PC-3 (cell line): ENCODE data around the gene MRPL32. TPM values are rescaled to one million over a fixed set of nuclear protein-coding genes. Genes with fewer than 3 reads are reported as not detected.

Experiments
- ATAC-seq: fragments of 200-7000 bp; cut with Tn5 transposase; 2 replicates; pipeline ENCODE4 v1.9.1; 2020; ENCODE audit warnings: mild to moderate bottlenecking, moderate library complexity
- BruUV-seq: library from RNA; stranded (reverse); fragments of 400-500 nt; replicated peaks from 2 replicates; lab custom pipeline; 2021; lab: Mats Ljungman, UMichigan
- CTCF ChIA-PET: fragments of 300-600 bp; sonication (Branson Sonifier 250); formaldehyde crosslinking; loops from one replicate; lab custom pipeline; 2022; ENCODE audit warnings: antibody characterized with exemption; lab: Charles Lee
- POLR2A ChIA-PET: fragments of 300-600 bp; sonication (Branson Sonifier 250); formaldehyde crosslinking; loops from one replicate; lab custom pipeline; 2022; ENCODE audit warnings: antibody characterized with exemption; ENCODE audit not compliant: unreplicated experiment; lab: Charles Lee
- DNase-seq: peaks from one replicate; pipeline ENCODE4 v3.0.0-alpha.2; 2015
- H2AFZ ChIP-seq: fragments of 300-600 bp; sonication (generic); 2 replicates; pipeline ENCODE4 v1.6.0; 2016; ENCODE audit warnings: antibody characterized with exemption, low read length
- H3F3A ChIP-seq: fragments of 300-600 bp; sonication (generic); one replicate; pipeline ENCODE4 v1.6.0; 2017; ENCODE audit warnings: antibody characterized with exemption, low read length, control low read depth, mild to moderate bottlenecking; ENCODE audit not compliant: unreplicated experiment
- H3K27ac ChIP-seq: fragments of 300-600 bp; sonication (generic); 2 replicates; pipeline ENCODE4 v1.5.1; 2016; ENCODE audit warnings: mild to moderate bottlenecking, low read length
- H3K27me3 ChIP-seq: fragments of 300-600 bp; sonication (generic); 2 replicates; pipeline ENCODE4 v1.6.1; 2016; ENCODE audit warnings: low read length, mixed read lengths
- H3K36me3 ChIP-seq: fragments of 300-600 bp; sonication (generic); 2 replicates; pipeline ENCODE4 v1.6.1; 2016; ENCODE audit warnings: low read depth, mixed run types, low read length, mixed read lengths
- H3K4me1 ChIP-seq: fragments of 300-600 bp; sonication (generic); 2 replicates; pipeline ENCODE4 v1.5.1; 2016; ENCODE audit warnings: low read length; ENCODE audit not compliant: insufficient read depth
- H3K4me2 ChIP-seq: fragments of 300-600 bp; sonication (generic); 2 replicates; pipeline ENCODE4 v1.6.0; 2016; ENCODE audit warnings: low read length
- H3K4me3 ChIP-seq: fragments of 300-600 bp; sonication (generic); 2 replicates; pipeline ENCODE4 v1.5.1; 2016; ENCODE audit warnings: mild to moderate bottlenecking, low read length, mixed read lengths
- H3K79me2 ChIP-seq: fragments of 300-600 bp; sonication (generic); 2 replicates; pipeline ENCODE4 v1.6.1; 2017; ENCODE audit warnings: low read length, mixed read lengths
- H3K9ac ChIP-seq: fragments of 300-600 bp; sonication (generic); 2 replicates; pipeline ENCODE4 v1.6.0; 2016; ENCODE audit warnings: mild to moderate bottlenecking, low read length
- H3K9me2 ChIP-seq: fragments of 300-600 bp; sonication (generic); replicated peaks from 2 replicates; pipeline ENCODE4 v1.6.1; 2016; ENCODE audit warnings: mixed run types, low read length, mixed read lengths
- H3K9me3 ChIP-seq: fragments of 300-600 bp; sonication (generic); 2 replicates; pipeline ENCODE4 v1.6.1; 2016; ENCODE audit warnings: low read length, mixed read lengths
- H4K20me1 ChIP-seq: fragments of 300-600 bp; sonication (generic); 2 replicates; pipeline ENCODE4 v1.6.1; 2016; ENCODE audit warnings: low read length, mixed read lengths
- EZH2 ChIP-seq: fragments of 300-600 bp; sonication (generic); IDR thresholded peaks from one replicate; pipeline ENCODE4 v1.6.1; 2017; ENCODE audit warnings: antibody characterized with exemption, mild to moderate bottlenecking, low read length; ENCODE audit not compliant: unreplicated experiment
- EZH2phosphoT487 ChIP-seq: fragments of 300-600 bp; sonication (generic); IDR thresholded peaks from 2 replicates; pipeline ENCODE4 v1.6.1; 2018; ENCODE audit warnings: mild to moderate bottlenecking, antibody characterized with exemption, low read length, borderline replicate concordance
- intact Hi-C: fragments of 100-400 bp; cut with micrococcal nuclease; formaldehyde crosslinking; loops from 2 replicates; pipeline ENCODE4 v1.9.0; 2023
- total RNA-seq: library from RNA; depleted of rRNA; stranded (reverse); fragments of >200 nt; gene quantifications from 2 replicates; pipeline ENCODE4 v1.2.3, GENCODE V29; 2014
- TF ChIP-seq, protein P1 (sequence below): fragments of 300-600 bp; sonication (generic); conservative IDR thresholded peaks from 2 replicates; pipeline ENCODE4 v1.5.1; 2017; ENCODE audit warnings: antibody characterized with exemption, low read depth, mild to moderate bottlenecking, low read length

The MRPL32 gene
- total RNA-seq, 1 experiment from 2014 or later = 104 TPM

DNA sequence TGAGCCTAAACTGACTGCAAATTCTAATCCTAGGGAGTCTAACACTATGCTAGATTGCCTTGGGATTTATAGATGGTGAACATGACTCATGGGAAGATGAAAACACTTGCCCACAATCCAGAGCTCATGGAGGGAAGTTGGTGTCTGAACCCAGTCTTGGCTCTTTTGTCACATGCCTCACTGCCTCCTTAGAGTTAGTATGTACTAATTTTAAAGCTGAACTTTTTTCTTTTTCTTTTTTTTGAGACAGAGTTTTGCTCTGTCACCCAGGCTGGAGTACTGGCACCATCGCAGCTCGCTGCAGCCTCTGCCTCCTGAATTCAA, 14.4 kb downstream of the MRPL32 start:
- no peaks in the 10 kb centered on the region for H3K36me3 ChIP-seq
- H2AFZ ChIP-seq = no peak overlapping the region
- H3K27ac ChIP-seq = no peak overlapping the region
- TF ChIP-seq EZH2 (no peak), EZH2phosphoT487 (no peak)
- TF ChIP-seq, protein P1, sequence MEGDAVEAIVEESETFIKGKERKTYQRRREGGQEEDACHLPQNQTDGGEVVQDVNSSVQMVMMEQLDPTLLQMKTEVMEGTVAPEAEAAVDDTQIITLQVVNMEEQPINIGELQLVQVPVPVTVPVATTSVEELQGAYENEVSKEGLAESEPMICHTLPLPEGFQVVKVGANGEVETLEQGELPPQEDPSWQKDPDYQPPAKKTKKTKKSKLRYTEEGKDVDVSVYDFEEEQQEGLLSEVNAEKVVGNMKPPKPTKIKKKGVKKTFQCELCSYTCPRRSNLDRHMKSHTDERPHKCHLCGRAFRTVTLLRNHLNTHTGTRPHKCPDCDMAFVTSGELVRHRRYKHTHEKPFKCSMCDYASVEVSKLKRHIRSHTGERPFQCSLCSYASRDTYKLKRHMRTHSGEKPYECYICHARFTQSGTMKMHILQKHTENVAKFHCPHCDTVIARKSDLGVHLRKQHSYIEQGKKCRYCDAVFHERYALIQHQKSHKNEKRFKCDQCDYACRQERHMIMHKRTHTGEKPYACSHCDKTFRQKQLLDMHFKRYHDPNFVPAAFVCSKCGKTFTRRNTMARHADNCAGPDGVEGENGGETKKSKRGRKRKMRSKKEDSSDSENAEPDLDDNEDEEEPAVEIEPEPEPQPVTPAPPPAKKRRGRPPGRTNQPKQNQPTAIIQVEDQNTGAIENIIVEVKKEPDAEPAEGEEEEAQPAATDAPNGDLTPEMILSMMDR = no peak
- DNase-seq = no peak
- no peaks in the 10 kb centered on the region for H4K20me1 ChIP-seq
- ChIA-PET POLR2A (no interaction called here), CTCF (no interaction called here)
- no peaks in the 10 kb centered on the region for H3K9me3 ChIP-seq
- H3K27me3 ChIP-seq = no peaks in the 10 kb centered on the region
- no peak overlapping the region for H3K9ac ChIP-seq
- no peaks in the 10 kb centered on the region for H3K9me2 ChIP-seq
- no peak overlapping the region for H3K4me3 ChIP-seq
- H3K4me2 ChIP-seq = no peak overlapping the region
- H3F3A ChIP-seq = no peaks in the 10 kb centered on the region
- H3K4me1 ChIP-seq = no peaks in the 10 kb centered on the region
- BruUV-seq = no TSS peak
- H3K79me2 ChIP-seq = no peaks in the 10 kb centered on the region
- ATAC-seq = no peak; the same call in 1 of the 2 replicates
- intact Hi-C loops = no loop called here

DNA sequence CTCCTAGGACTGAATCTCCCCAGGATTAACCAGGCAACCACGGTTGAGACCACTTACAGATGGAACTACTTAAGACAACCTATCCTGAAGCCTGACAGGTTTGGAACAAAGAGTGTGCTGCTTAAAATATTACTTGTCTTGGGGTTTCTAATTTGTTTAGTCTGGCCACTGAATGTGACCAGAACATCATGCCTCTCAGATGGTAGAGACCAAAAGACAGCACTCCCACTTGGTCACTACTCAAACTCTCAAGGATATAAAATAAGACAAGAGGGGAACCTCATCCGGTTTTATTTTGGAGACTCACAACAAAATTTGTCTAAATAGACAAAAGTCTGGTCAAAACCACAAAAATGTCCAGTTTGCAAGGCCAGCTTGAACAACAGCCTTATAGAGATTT, 15.3 kb downstream of the MRPL32 start:
- Histone ChIP-seq H3K27ac (no peak overlapping the region), H3K36me3 (no peaks in the 10 kb centered on the region), H3K27me3 (no peaks in the 10 kb centered on the region), H3F3A (no peaks in the 10 kb centered on the region), H2AFZ (no peak overlapping the region), H3K4me3 (no peak overlapping the region), H3K79me2 (no peaks in the 10 kb centered on the region), H3K9ac (no peak overlapping the region), H3K9me2 (no peaks in the 10 kb centered on the region), H3K9me3 (no peaks in the 10 kb centered on the region), H4K20me1 (no peaks in the 10 kb centered on the region), H3K4me1 (no peaks in the 10 kb centered on the region), H3K4me2 (no peak overlapping the region)
- DNase-seq = no peak
- no peak for ATAC-seq
- TF ChIP-seq, protein P1 = no peak
- TF ChIP-seq EZH2 = no peak
- no peak for TF ChIP-seq EZH2phosphoT487
- ChIA-PET CTCF (no interaction called here), POLR2A (no interaction called here)
- intact Hi-C loops = no loop called here
- no TSS peak for BruUV-seq

DNA sequence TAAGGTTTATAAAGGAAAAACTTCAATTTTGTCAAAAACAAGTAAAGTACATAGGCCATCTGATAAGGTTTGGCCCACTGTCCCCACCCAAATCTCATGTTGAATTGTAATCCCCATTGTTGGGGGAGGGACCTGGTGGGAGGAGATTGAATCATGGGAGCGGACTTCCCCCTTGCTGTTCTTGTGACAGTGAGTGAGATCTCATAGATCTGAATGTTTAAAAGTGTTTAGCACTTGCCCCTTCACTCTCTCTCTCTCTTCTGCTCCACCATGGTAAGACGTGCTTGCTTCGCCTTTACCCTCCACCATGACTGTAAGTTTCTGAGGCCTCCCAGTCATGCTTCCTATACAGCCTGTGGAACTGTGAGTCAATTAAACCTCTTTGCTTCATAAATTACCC, 18.2 kb downstream of the MRPL32 start:
- Histone ChIP-seq H3K4me2 (no peak overlapping the region), H3K27me3 (no peaks in the 10 kb centered on the region), H3K9me3 (no peaks in the 10 kb centered on the region), H3K4me1 (no peaks in the 10 kb centered on the region), H3K9ac (no peak overlapping the region), H3F3A (no peaks in the 10 kb centered on the region), H3K9me2 (no peaks in the 10 kb centered on the region), H3K27ac (no peak overlapping the region), H3K36me3 (no peaks in the 10 kb centered on the region), H2AFZ (no peak overlapping the region), H4K20me1 (no peaks in the 10 kb centered on the region), H3K79me2 (no peaks in the 10 kb centered on the region), H3K4me3 (no peak overlapping the region)
- intact Hi-C loops = no loop called here
- no peak for ATAC-seq
- ChIA-PET CTCF (no interaction called here), POLR2A (no interaction called here)
- TF ChIP-seq EZH2phosphoT487 (no peak), EZH2 (no peak)
- TF ChIP-seq, protein P1 = no peak
- DNase-seq = no peak
- no TSS peak for BruUV-seq
